Measurements from ENCODE around the gene CDH22.
A peak's percentile ranks its signal among the peaks of the same experiment; 100 is the strongest.

Gene CDH22

GRCh38 chr20:46342451-46343347 is 34.4 kb upstream of the CDH22 start:
- no peak for DNase-seq

GRCh38 chr20:46342010-46342378 is 33.7 kb upstream of the CDH22 start:
- peak; percentile 44 for DNase-seq

- no peak for DNase-seq
Observed at GRCh38 chr20:46341074-46342009, 33.0 kb upstream of the CDH22 start.

- DNase-seq = no peak
Observed at GRCh38 chr20:46339037-46339436, 30.7 kb upstream of the CDH22 start.

GRCh38 chr20:46336735-46337134 is 28.4 kb upstream of the CDH22 start:
- DNase-seq = no peak

- no peak for DNase-seq
Observed at GRCh38 chr20:46334303-46334904, 26.1 kb upstream of the CDH22 start.

GRCh38 chr20:46333161-46333991 is 25.1 kb upstream of the CDH22 start:
- DNase-seq = no peak

- no peak for DNase-seq
Observed at GRCh38 chr20:46332373-46333160, 24.3 kb upstream of the CDH22 start.

- no peak for DNase-seq
Observed at GRCh38 chr20:46331611-46332361, 23.5 kb upstream of the CDH22 start.

GRCh38 chr20:46330831-46331371 is 22.6 kb upstream of the CDH22 start:
- DNase-seq = no peak

- no peak for DNase-seq
Observed at GRCh38 chr20:46330072-46330763, 21.9 kb upstream of the CDH22 start.

- no peak for DNase-seq
Observed at GRCh38 chr20:46328200-46328882, 20.0 kb upstream of the CDH22 start.

- no peak for DNase-seq
Observed at GRCh38 chr20:46327557-46327956, 19.3 kb upstream of the CDH22 start.

GRCh38 chr20:46325789-46326188 is 17.5 kb upstream of the CDH22 start:
- DNase-seq = no peak

- DNase-seq = peak; percentile 77
Observed at GRCh38 chr20:46324960-46325703, 16.8 kb upstream of the CDH22 start.

GRCh38 chr20:46324379-46324778 is 16.1 kb upstream of the CDH22 start:
- no peak for DNase-seq

- DNase-seq = peak; percentile 46
Observed at GRCh38 chr20:46323557-46323956, 15.3 kb upstream of the CDH22 start.

- DNase-seq = no peak
Observed at GRCh38 chr20:46322641-46323040, 14.3 kb upstream of the CDH22 start.

All from DMS53 (cell line).